GM23338 (cell line): ENCODE measurements around the gene TRIO. TPM values are rescaled to one million over a fixed set of nuclear protein-coding genes. Genes with fewer than 3 reads are reported as not detected.

Source experiments
- ATAC-seq: fragments of 200-7000 bp; cut with Tn5 transposase; 3 replicates; pipeline ENCODE4 v1.9.1; 2020
- DNase-seq: peaks from one replicate; pipeline ENCODE4 v3.0.0-alpha.2; 2015; ENCODE audit warnings: low spot score
- H2AFZ ChIP-seq: fragments of 200-600 bp; sonication (generic); 2 replicates; pipeline ENCODE4 v1.8.0; 2016; ENCODE audit warnings: antibody characterized with exemption, mild to moderate bottlenecking, moderate library complexity
- H3F3A ChIP-seq: fragments of 200-600 bp; sonication (generic); replicated peaks from 2 replicates; pipeline ENCODE4 v1.8.0; 2017; ENCODE audit warnings: antibody characterized with exemption, mixed run types, low read depth
- H3K27ac ChIP-seq: fragments of 200-600 bp; sonication (generic); 2 replicates; pipeline ENCODE4 v1.6.1; 2016; ENCODE audit warnings: low read depth
- H3K27me3 ChIP-seq: fragments of 200-600 bp; sonication (generic); 2 replicates; pipeline ENCODE4 v1.8.0; 2016; ENCODE audit warnings: mild to moderate bottlenecking, mixed run types, moderate library complexity; ENCODE audit not compliant: insufficient read depth
- H3K36me3 ChIP-seq: fragments of 200-600 bp; sonication (generic); 2 replicates; pipeline ENCODE4 v1.8.0; 2016; ENCODE audit warnings: mild to moderate bottlenecking; ENCODE audit not compliant: insufficient read depth
- H3K4me1 ChIP-seq: fragments of 200-600 bp; sonication (generic); 2 replicates; pipeline ENCODE4 v1.8.0; 2016; ENCODE audit warnings: mild to moderate bottlenecking, moderate library complexity; ENCODE audit not compliant: insufficient read depth
- H3K4me2 ChIP-seq: fragments of 200-600 bp; sonication (generic); 2 replicates; pipeline ENCODE4 v1.7.1; 2017; ENCODE audit warnings: mixed run types
- H3K4me3 ChIP-seq: fragments of 200-600 bp; sonication (generic); 2 replicates; pipeline ENCODE4 v1.6.1; 2016; ENCODE audit warnings: mixed run types
- H3K79me2 ChIP-seq: fragments of 200-600 bp; sonication (generic); replicated peaks from 2 replicates; pipeline ENCODE4 v1.8.0; 2017; ENCODE audit warnings: mild to moderate bottlenecking; ENCODE audit not compliant: insufficient read depth
- H3K9me2 ChIP-seq: fragments of 200-600 bp; sonication (generic); 2 replicates; pipeline ENCODE4 v1.8.0; 2017; ENCODE audit not compliant: insufficient read depth
- H4K20me1 ChIP-seq: fragments of 200-600 bp; sonication (generic); replicated peaks from 2 replicates; pipeline ENCODE4 v1.8.0; 2017; ENCODE audit warnings: mild to moderate bottlenecking; ENCODE audit not compliant: insufficient read depth
- H3K27ac Mint-ChIP-seq: 2 replicates; pipeline ENCODE4 v1.8.0; 2020; ENCODE audit warnings: inconsistent platforms, mild to moderate bottlenecking, moderate library complexity, mixed read lengths
- H3K27me3 Mint-ChIP-seq: 3 replicates; pipeline ENCODE4 v1.8.0; 2022; ENCODE audit warnings: low read depth, mild to moderate bottlenecking, moderate library complexity, mixed read lengths, inconsistent platforms; ENCODE audit not compliant: insufficient read depth, poor library complexity
- H3K36me3 Mint-ChIP-seq: 3 replicates; pipeline ENCODE4 v1.8.0; 2021; ENCODE audit warnings: low read depth, mild to moderate bottlenecking, inconsistent platforms, moderate library complexity, mixed read lengths
- H3K4me1 Mint-ChIP-seq: 3 replicates; pipeline ENCODE4 v1.8.0; 2020; ENCODE audit warnings: mild to moderate bottlenecking, inconsistent platforms, mixed read lengths
- H3K4me3 Mint-ChIP-seq: 3 replicates; pipeline ENCODE4 v1.8.0; 2021; ENCODE audit warnings: moderate library complexity, mild to moderate bottlenecking, inconsistent platforms, mixed read lengths
- H3K9me3 Mint-ChIP-seq: 3 replicates; pipeline ENCODE4 v1.8.0; 2020; ENCODE audit warnings: moderate library complexity, mild to moderate bottlenecking, inconsistent platforms, mixed read lengths
- CREB1 ChIP-seq: fragments of 250-450 bp; sonication (Bioruptor Pico); IDR thresholded peaks from 2 replicates; pipeline ENCODE4 v1.5.0; 2020; ENCODE audit warnings: low read depth, mild to moderate bottlenecking, moderate library complexity
- CTCF ChIP-seq, 2 experiments: fragments of 200-600 bp in 1 of 2; sonication (generic) in 1 of 2; conservative IDR thresholded peaks; 2 replicates each; pipeline versions ENCODE4 v1.5.1 to v1.6.1; 2016 to 2017; ENCODE audit warnings: antibody characterized with exemption in 2 of 2, low read depth in 2 of 2, mild to moderate bottlenecking in 2 of 2, moderate library complexity in 1 of 2
- ETS1 ChIP-seq: IDR thresholded peaks from 2 replicates; pipeline ENCODE4 v1.6.1; 2016; ENCODE audit warnings: antibody characterized with exemption
- EZH2 ChIP-seq: fragments of 200-600 bp; sonication (generic); IDR thresholded peaks from one replicate; pipeline ENCODE4 v1.8.0; 2017; ENCODE audit warnings: antibody characterized with exemption, mild to moderate bottlenecking, low read depth; ENCODE audit not compliant: unreplicated experiment
- EZH2phosphoT487 ChIP-seq: fragments of 200-600 bp; sonication (generic); IDR thresholded peaks from one replicate; pipeline ENCODE4 v1.8.1; 2018; ENCODE audit warnings: antibody characterized with exemption; ENCODE audit not compliant: unreplicated experiment
- JUNB ChIP-seq: IDR thresholded peaks from one replicate; pipeline ENCODE4 v1.6.1; 2016; ENCODE audit warnings: antibody characterized with exemption; ENCODE audit not compliant: unreplicated experiment
- NANOG ChIP-seq: IDR thresholded peaks from 2 replicates; pipeline ENCODE4 v1.6.1; 2016; ENCODE audit warnings: antibody characterized with exemption, borderline replicate concordance
- POLR2AphosphoS5 ChIP-seq: IDR thresholded peaks from 2 replicates; pipeline ENCODE4 v1.6.1; 2016; ENCODE audit warnings: antibody characterized with exemption, low read depth
- STAT1 ChIP-seq: IDR thresholded peaks from one replicate; pipeline ENCODE4 v1.6.1; 2016; ENCODE audit warnings: antibody characterized with exemption; ENCODE audit not compliant: unreplicated experiment
- ZNF114 ChIP-seq: fragments of 250-450 bp; sonication (Bioruptor Pico); IDR thresholded peaks from 2 replicates; pipeline ENCODE4 v1.5.0; 2020; ENCODE audit warnings: mild to moderate bottlenecking, moderate library complexity
- ZNF331 ChIP-seq: fragments of 250-450 bp; sonication (Bioruptor Pico); IDR thresholded peaks from 2 replicates; pipeline ENCODE4 v1.5.0; 2020; ENCODE audit warnings: low read depth, mild to moderate bottlenecking, moderate library complexity
- polyA plus RNA-seq: library from polyadenylated mRNA; unstranded; fragments of >200 nt; fragmentation: Nextera tagmentation; extraction: Ambion mirVana; gene quantifications from 2 replicates; pipeline ENCODE4 v1.2.1, GENCODE V29; 2016
- total RNA-seq: library from RNA; depleted of rRNA; stranded (reverse); fragments of >200 nt; shearing (Covaris generic); gene quantifications from 2 replicates; pipeline ENCODE4 v1.2.3, GENCODE V29; 2014

TRIO gene
- total and polyA plus RNA-seq, 2 experiments from 2014 or later = 13.8 to 113 TPM

GRCh38 chr5:14250748-14251701, 107.9 kb downstream of the TRIO start:
- TF ChIP-seq ETS1 (no peak), JUNB (no peak)
- H3K79me2 ChIP-seq = peaks cover 98% of the 10 kb centered on the region
- no peak overlapping the region for H3K4me3 Mint-ChIP-seq
- H3K9me3 Mint-ChIP-seq = peaks cover 11% of the 10 kb centered on the region; the same call in 2 of the 3 replicates
- peaks cover 13% of the 10 kb centered on the region for H3K27me3 Mint-ChIP-seq
- H3K36me3 ChIP-seq = peaks cover 5% of the 10 kb centered on the region; the same call in 1 of the 2 replicates
- H3K27ac Mint-ChIP-seq = no peak overlapping the region
- no peak overlapping the region for H2AFZ ChIP-seq
- H3F3A ChIP-seq = no peaks in the 10 kb centered on the region
- no peak overlapping the region for H3K27ac ChIP-seq
- H3K4me1 Mint-ChIP-seq = peaks cover 56% of the 10 kb centered on the region
- no peak for DNase-seq
- H4K20me1 ChIP-seq = peaks cover 23% of the 10 kb centered on the region; the same call in 1 of the 2 replicates
- no peak overlapping the region for H3K4me3 ChIP-seq
- peaks cover 10% of the 10 kb centered on the region; the same call in 1 of the 2 replicates for H3K9me2 ChIP-seq
- H3K4me2 ChIP-seq = no peak overlapping the region
- ATAC-seq = no peak
- no peaks in the 10 kb centered on the region for H3K27me3 ChIP-seq
- H3K36me3 Mint-ChIP-seq = peaks cover 23% of the 10 kb centered on the region
- H3K4me1 ChIP-seq = peaks cover 51% of the 10 kb centered on the region

- Histone ChIP-seq H3K4me2 (no peak overlapping the region), H4K20me1 (peaks cover 21% of the 10 kb centered on the region; the same call in 1 of the 2 replicates), H3F3A (no peaks in the 10 kb centered on the region), H3K4me1 (peaks cover 52% of the 10 kb centered on the region), H3K27me3 (no peaks in the 10 kb centered on the region), H3K79me2 (peaks cover 98% of the 10 kb centered on the region), H3K9me2 (peaks cover 12% of the 10 kb centered on the region; the same call in 1 of the 2 replicates), H3K36me3 (peaks cover 5% of the 10 kb centered on the region; the same call in 1 of the 2 replicates), H2AFZ (no peak overlapping the region), H3K27ac (no peak overlapping the region), H3K4me3 (no peak overlapping the region)
- Mint-ChIP-seq H3K27me3 (peaks cover 13% of the 10 kb centered on the region), H3K4me1 (peaks cover 56% of the 10 kb centered on the region), H3K27ac (no peak overlapping the region), H3K4me3 (no peak overlapping the region), H3K9me3 (peaks cover 12% of the 10 kb centered on the region; the same call in 2 of the 3 replicates), H3K36me3 (peaks cover 26% of the 10 kb centered on the region)
- ATAC-seq (no peak), DNase-seq (no peak)
- TF ChIP-seq STAT1 = no peak
- no peak for TF ChIP-seq ZNF114 (CRISPR knock-in tag)
- no peak for TF ChIP-seq ZNF331 (CRISPR knock-in tag)
- no peak for TF ChIP-seq CTCF (conservative IDR thresholded peaks at IDR 0.05; ENCODE audit: low read depth in 2 of 2)
- TF ChIP-seq NANOG = no peak
- TF ChIP-seq CREB1 (CRISPR knock-in tag) = no peak
- TF ChIP-seq JUNB = no peak
- TF ChIP-seq EZH2 = no peak
- no peak for TF ChIP-seq POLR2AphosphoS5
- no peak for TF ChIP-seq EZH2phosphoT487
- no peak for TF ChIP-seq ETS1
Observed at GRCh38 chr5:14251733-14252132, 108.6 kb downstream of the TRIO start.
